A673 (cell line): ENCODE measurements around the gene NAALADL2. TPM values are rescaled to one million over a fixed set of nuclear protein-coding genes. Genes with fewer than 3 reads are reported as not detected.

ENCODE experiments used
- BruUV-seq: library from RNA; stranded (reverse); fragments of 400-500 nt; replicated peaks from 2 replicates; lab custom pipeline; 2021; lab: Mats Ljungman, UMichigan
- CTCF ChIA-PET: fragments of 300-600 bp; sonication (Branson Sonifier 250); formaldehyde crosslinking; loops from one replicate; lab custom pipeline; 2022; ENCODE audit warnings: antibody characterized with exemption; lab: Charles Lee
- POLR2A ChIA-PET: fragments of 300-600 bp; sonication (Branson Sonifier 250); formaldehyde crosslinking; loops from one replicate; lab custom pipeline; 2022; ENCODE audit warnings: antibody characterized with exemption; ENCODE audit not compliant: low non-redundant PET; lab: Charles Lee
- DNase-seq: peaks from one replicate; pipeline ENCODE4 v3.0.0-alpha.2; 2015; ENCODE audit warnings: low spot score
- H3K27ac ChIP-seq: fragments of 200-600 bp; sonication (generic); 2 replicates; pipeline ENCODE4 v1.5.1; 2016; ENCODE audit warnings: mixed run types, low read depth, mild to moderate bottlenecking, mixed read lengths, antibody characterized with exemption, low read length; ENCODE audit not compliant: poor library complexity, severe bottlenecking
- H3K27me3 ChIP-seq: fragments of 200-600 bp; sonication (generic); replicated peaks from 2 replicates; pipeline ENCODE4 v1.6.1; 2017; ENCODE audit warnings: mixed run types, low read depth, mild to moderate bottlenecking, mixed read lengths, antibody characterized with exemption, low read length; ENCODE audit not compliant: insufficient read depth, poor library complexity
- H3K36me3 ChIP-seq: fragments of 200-600 bp; sonication (generic); 2 replicates; pipeline ENCODE4 v1.6.1; 2016; ENCODE audit warnings: mixed run types, mild to moderate bottlenecking, mixed read lengths, antibody characterized with exemption, low read length; ENCODE audit not compliant: insufficient read depth, poor library complexity, severe bottlenecking
- H3K4me1 ChIP-seq: fragments of 200-600 bp; sonication (generic); 2 replicates; pipeline ENCODE4 v1.6.1; 2017; ENCODE audit warnings: mixed run types, mild to moderate bottlenecking, mixed read lengths, antibody characterized with exemption, low read length; ENCODE audit not compliant: insufficient read depth, poor library complexity, severe bottlenecking
- H3K4me3 ChIP-seq: fragments of 200-600 bp; sonication (generic); 2 replicates; pipeline ENCODE4 v1.5.1; 2016; ENCODE audit warnings: low read depth, mixed run types, mild to moderate bottlenecking, mixed read lengths, low read length; ENCODE audit not compliant: poor library complexity, severe bottlenecking
- H3K9me3 ChIP-seq: fragments of 200-600 bp; sonication (generic); 2 replicates; pipeline ENCODE4 v1.6.1; 2016; ENCODE audit warnings: mixed run types, low read depth, mild to moderate bottlenecking, mixed read lengths, antibody characterized with exemption, low read length; ENCODE audit not compliant: poor library complexity, severe bottlenecking
- EZH2 ChIP-seq: fragments of 200-600 bp; sonication (generic); IDR thresholded peaks from 2 replicates; pipeline ENCODE4 v1.6.1; 2017; ENCODE audit warnings: borderline replicate concordance, low read depth, mild to moderate bottlenecking, mixed read lengths, antibody characterized with exemption, low read length; ENCODE audit not compliant: poor library complexity, severe bottlenecking
- intact Hi-C: fragments of 100-400 bp; cut with micrococcal nuclease; formaldehyde crosslinking; loops from one replicate; pipeline ENCODE4 v1.10.0; 2022; ENCODE audit not compliant: unreplicated experiment
- total RNA-seq: library from RNA; stranded (reverse); gene quantifications from 2 replicates; pipeline ENCODE4 v1.2.3, GENCODE V29; 2021
- TF ChIP-seq, protein P1 (sequence below): fragments of 300-800, 200-600 bp; sonication (generic); conservative IDR thresholded peaks from 2 replicates; pipeline ENCODE4 v1.5.1; 2017; ENCODE audit warnings: low read depth, mild to moderate bottlenecking, antibody characterized with exemption, low read length, moderate library complexity, mixed read lengths

Gene NAALADL2
- total RNA-seq, 1 experiment from 2014 or later, result 0.64 TPM

DNA sequence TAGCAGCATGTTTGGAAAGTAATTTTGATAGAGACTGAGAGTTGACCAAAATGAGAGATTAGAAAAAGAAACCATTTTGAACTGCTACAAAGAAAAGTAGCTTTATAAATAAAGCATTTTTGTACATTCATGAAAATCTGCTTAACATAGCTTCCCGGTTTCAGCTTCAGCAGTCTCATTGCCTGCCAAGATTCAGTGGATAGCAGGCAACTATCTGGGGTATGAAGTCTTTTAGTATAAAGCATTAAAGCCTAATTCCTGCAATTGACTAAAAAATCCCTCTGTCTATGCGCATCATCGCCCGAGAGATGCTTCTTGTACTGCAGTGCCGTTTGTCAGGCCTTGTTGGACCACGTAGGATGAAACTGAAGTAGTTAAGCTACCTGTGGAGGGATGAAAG is 588.4 kb downstream of the NAALADL2 start:
- Histone ChIP-seq H3K4me3 (no peak overlapping the region), H3K27ac (no peak overlapping the region), H3K36me3 (no peaks in the 10 kb centered on the region), H3K9me3 (no peaks in the 10 kb centered on the region), H3K27me3 (no peaks in the 10 kb centered on the region), H3K4me1 (no peaks in the 10 kb centered on the region)
- CTCF ChIA-PET, result no interaction called here
- POLR2A ChIA-PET, result no interaction called here
- intact Hi-C loops, result no loop called here
- no peak for DNase-seq
- no peak for TF ChIP-seq EZH2
- TF ChIP-seq, protein P1, sequence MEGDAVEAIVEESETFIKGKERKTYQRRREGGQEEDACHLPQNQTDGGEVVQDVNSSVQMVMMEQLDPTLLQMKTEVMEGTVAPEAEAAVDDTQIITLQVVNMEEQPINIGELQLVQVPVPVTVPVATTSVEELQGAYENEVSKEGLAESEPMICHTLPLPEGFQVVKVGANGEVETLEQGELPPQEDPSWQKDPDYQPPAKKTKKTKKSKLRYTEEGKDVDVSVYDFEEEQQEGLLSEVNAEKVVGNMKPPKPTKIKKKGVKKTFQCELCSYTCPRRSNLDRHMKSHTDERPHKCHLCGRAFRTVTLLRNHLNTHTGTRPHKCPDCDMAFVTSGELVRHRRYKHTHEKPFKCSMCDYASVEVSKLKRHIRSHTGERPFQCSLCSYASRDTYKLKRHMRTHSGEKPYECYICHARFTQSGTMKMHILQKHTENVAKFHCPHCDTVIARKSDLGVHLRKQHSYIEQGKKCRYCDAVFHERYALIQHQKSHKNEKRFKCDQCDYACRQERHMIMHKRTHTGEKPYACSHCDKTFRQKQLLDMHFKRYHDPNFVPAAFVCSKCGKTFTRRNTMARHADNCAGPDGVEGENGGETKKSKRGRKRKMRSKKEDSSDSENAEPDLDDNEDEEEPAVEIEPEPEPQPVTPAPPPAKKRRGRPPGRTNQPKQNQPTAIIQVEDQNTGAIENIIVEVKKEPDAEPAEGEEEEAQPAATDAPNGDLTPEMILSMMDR, result no peak
- no TSS peak for BruUV-seq

DNA sequence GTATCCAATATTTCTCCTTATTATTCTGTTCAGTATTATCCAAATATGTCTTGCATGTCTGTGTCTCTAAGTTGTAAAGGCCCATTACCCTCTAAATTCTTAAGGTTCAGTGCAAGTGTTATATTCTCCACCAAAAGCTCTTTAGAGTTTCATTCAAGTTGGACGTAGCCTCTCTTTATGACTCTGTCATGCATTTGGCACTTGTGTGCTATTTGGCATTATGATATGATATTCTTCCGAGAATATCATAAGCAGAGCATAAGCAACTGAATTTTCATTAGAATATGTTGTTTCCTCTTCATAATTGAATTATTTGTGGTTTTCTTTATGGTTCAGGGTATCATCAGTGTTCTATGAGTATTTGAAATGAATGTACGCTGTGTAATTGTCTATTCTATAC is 594.2 kb downstream of the NAALADL2 start:
- no TSS peak for BruUV-seq
- no peaks in the 10 kb centered on the region for H3K36me3 ChIP-seq
- no peaks in the 10 kb centered on the region for H3K27me3 ChIP-seq
- H3K27ac ChIP-seq, result no peak overlapping the region
- H3K4me1 ChIP-seq, result no peaks in the 10 kb centered on the region
- no peaks in the 10 kb centered on the region for H3K9me3 ChIP-seq
- TF ChIP-seq EZH2, result no peak
- TF ChIP-seq, protein P1, result no peak
- intact Hi-C loops, result no loop called here
- CTCF ChIA-PET, result no interaction called here
- POLR2A ChIA-PET, result no interaction called here
- H3K4me3 ChIP-seq, result no peak overlapping the region
- DNase-seq, result no peak

DNA sequence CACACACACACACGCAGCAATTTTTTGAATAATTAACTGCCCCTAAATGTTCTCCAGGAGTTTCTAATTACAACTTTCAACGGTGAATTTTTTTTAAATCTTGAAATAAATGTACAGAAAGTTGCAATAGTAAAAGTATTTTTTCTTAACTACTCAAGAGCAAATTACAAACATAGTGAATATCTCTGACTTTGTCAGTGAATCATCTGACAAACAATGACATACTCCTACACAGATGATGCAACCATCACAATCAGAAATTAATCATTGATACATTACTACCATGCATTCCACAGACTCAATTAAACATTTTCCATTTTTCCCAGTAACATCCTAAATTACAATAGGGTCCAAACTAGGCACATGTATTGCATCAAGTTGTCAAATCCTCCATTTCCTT is 597.3 kb downstream of the NAALADL2 start:
- Histone ChIP-seq H3K9me3 (no peaks in the 10 kb centered on the region), H3K4me3 (no peak overlapping the region), H3K27ac (no peak overlapping the region), H3K27me3 (no peaks in the 10 kb centered on the region), H3K4me1 (no peaks in the 10 kb centered on the region), H3K36me3 (no peaks in the 10 kb centered on the region)
- intact Hi-C loops, result no loop called here
- POLR2A ChIA-PET, result no interaction called here
- CTCF ChIA-PET, result no interaction called here
- DNase-seq, result no peak
- no peak for TF ChIP-seq EZH2
- TF ChIP-seq, protein P1, result no peak
- BruUV-seq, result no TSS peak
